ENCODE data around the gene DYSF. TPM values are rescaled to one million over a fixed set of nuclear protein-coding genes. Genes with fewer than 3 reads are reported as not detected.

The DYSF gene
- polyA plus RNA-seq, 4 donors = 0.67 to 5.0 (median 3.2) TPM

- Histone ChIP-seq H3K27me3 (ENCODE audit: control insufficient read depth in 3 of 3, insufficient read depth in 3 of 3, low read length in 3 of 3) (peaks cover 0 to 4% (median 0%) of the 10 kb centered on the region in 3 donors), H3K4me3 (ENCODE audit: low read depth in 1 of 3, low read length in 3 of 3) (no peak overlapping the region), H3K4me1 (ENCODE audit: control insufficient read depth in 3 of 3, insufficient read depth in 2 of 3, low read depth in 1 of 3, low read length in 2 of 3) (no peaks in the 10 kb centered on the region), H3K9me3 (ENCODE audit: control insufficient read depth in 2 of 2, insufficient read depth in 1 of 2, low read depth in 1 of 2, low read length in 1 of 2) (no peaks in the 10 kb centered on the region), H3K36me3 (ENCODE audit: control insufficient read depth in 3 of 3, insufficient read depth in 2 of 3, low read depth in 1 of 3, low read length in 3 of 3) (no peaks in the 10 kb centered on the region), H3K27ac (ENCODE audit: low read depth in 1 of 3, low read length in 2 of 3) (no peak overlapping the region)
- 39 to 69% (median 51%) methylated on average over 10 to 11 of the region's 11 CpGs for WGBS, 3 donors
- FAIRE-seq (no peak), DNase-seq (no peak)
Observed at GRCh38 chr2:71513096-71513495, 59.7 kb downstream of the DYSF start.

GRCh38 chr2:71513721-71514120 is 60.4 kb downstream of the DYSF start:
- no peak overlapping the region for H3K27ac ChIP-seq (ENCODE audit: low read depth in 1 of 3, low read length in 2 of 3)
- H3K4me3 ChIP-seq (ENCODE audit: low read depth in 1 of 3, low read length in 3 of 3) = no peak overlapping the region
- no peak for FAIRE-seq
- H3K36me3 ChIP-seq (ENCODE audit: control insufficient read depth in 3 of 3, insufficient read depth in 2 of 3, low read depth in 1 of 3, low read length in 3 of 3) = no peaks in the 10 kb centered on the region
- no peak for DNase-seq
- H3K4me1 ChIP-seq (ENCODE audit: control insufficient read depth in 3 of 3, insufficient read depth in 2 of 3, low read depth in 1 of 3, low read length in 2 of 3) = no peaks in the 10 kb centered on the region
- no peaks in the 10 kb centered on the region for H3K9me3 ChIP-seq (ENCODE audit: control insufficient read depth in 2 of 2, insufficient read depth in 1 of 2, low read depth in 1 of 2, low read length in 1 of 2)
- H3K27me3 ChIP-seq (ENCODE audit: control insufficient read depth in 3 of 3, insufficient read depth in 3 of 3, low read length in 3 of 3) = peaks cover 0 to 4% (median 0%) of the 10 kb centered on the region in 3 donors
- 86 to 91% (median 87%) methylated on average over 10 to 11 of the region's 11 CpGs for WGBS, 3 donors

DNA sequence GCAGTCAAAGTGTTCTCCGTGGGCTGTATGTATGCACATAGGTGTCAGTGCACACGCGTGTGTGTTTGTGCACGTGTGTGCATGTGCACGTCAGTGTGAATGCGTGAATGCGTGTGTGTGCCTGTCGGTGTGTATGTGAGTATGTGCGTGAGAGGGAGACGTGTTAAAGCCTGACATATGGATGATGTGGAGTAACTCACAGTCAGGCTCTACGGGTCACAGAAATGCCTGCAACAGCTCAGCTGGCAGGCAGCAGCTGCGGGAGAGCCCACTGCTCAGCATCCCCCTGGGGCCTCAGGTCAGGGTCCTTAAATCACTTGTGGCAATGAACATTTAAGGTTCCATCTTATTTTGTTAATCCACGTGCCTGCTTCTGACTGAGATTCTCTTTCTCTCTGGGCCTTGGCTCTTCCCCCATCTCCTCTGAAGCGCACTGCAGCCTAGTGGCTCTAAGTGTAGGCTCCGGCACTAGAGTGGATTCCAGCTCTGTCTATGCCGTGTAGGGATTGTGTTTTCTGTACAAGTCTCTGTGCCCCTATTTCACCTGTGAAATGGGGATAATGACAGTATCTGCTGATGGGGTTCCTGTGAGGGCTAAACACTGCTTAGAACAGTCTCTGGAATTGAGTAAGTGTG is 63.0 kb downstream of the DYSF start:
- H3K36me3 ChIP-seq (ENCODE audit: control insufficient read depth in 3 of 3, insufficient read depth in 2 of 3, low read depth in 1 of 3, low read length in 3 of 3) = no peaks in the 10 kb centered on the region
- H3K4me3 ChIP-seq (ENCODE audit: low read depth in 1 of 3, low read length in 3 of 3) = no peak overlapping the region
- H3K4me1 ChIP-seq (ENCODE audit: control insufficient read depth in 3 of 3, insufficient read depth in 2 of 3, low read depth in 1 of 3, low read length in 2 of 3) = no peaks in the 10 kb centered on the region
- no peak overlapping the region for H3K27ac ChIP-seq (ENCODE audit: low read depth in 1 of 3, low read length in 2 of 3)
- DNase-seq (no peak), FAIRE-seq (no peak)
- peaks cover 0 to 4% (median 0%) of the 10 kb centered on the region in 3 donors for H3K27me3 ChIP-seq (ENCODE audit: control insufficient read depth in 3 of 3, insufficient read depth in 3 of 3, low read length in 3 of 3)
- whole genome bisulfite sequencing, 3 donors = 85 to 94% (median 90%) methylated on average over 16 of the region's 16 CpGs
- H3K9me3 ChIP-seq (ENCODE audit: control insufficient read depth in 2 of 2, insufficient read depth in 1 of 2, low read depth in 1 of 2, low read length in 1 of 2) = no peaks in the 10 kb centered on the region

- no peak overlapping the region for H3K4me3 ChIP-seq (ENCODE audit: low read depth in 1 of 3, low read length in 3 of 3)
- peaks cover 0 to 6% (median 0%) of the 10 kb centered on the region in 3 donors for H3K27me3 ChIP-seq (ENCODE audit: control insufficient read depth in 3 of 3, insufficient read depth in 3 of 3, low read length in 3 of 3)
- DNase-seq = no peak
- 64 to 82% (median 73%) methylated on average over 4 of the region's 4 CpGs for WGBS, 3 donors
- no peak for FAIRE-seq
- H3K4me1 ChIP-seq (ENCODE audit: control insufficient read depth in 3 of 3, insufficient read depth in 2 of 3, low read depth in 1 of 3, low read length in 2 of 3) = no peaks in the 10 kb centered on the region
- H3K27ac ChIP-seq (ENCODE audit: low read depth in 1 of 3, low read length in 2 of 3) = no peak overlapping the region
- H3K36me3 ChIP-seq (ENCODE audit: control insufficient read depth in 3 of 3, insufficient read depth in 2 of 3, low read depth in 1 of 3, low read length in 3 of 3) = no peaks in the 10 kb centered on the region
- H3K9me3 ChIP-seq (ENCODE audit: control insufficient read depth in 2 of 2, insufficient read depth in 1 of 2, low read depth in 1 of 2, low read length in 1 of 2) = no peaks in the 10 kb centered on the region
Observed at GRCh38 chr2:71517851-71518250, 64.5 kb downstream of the DYSF start.

DNA sequence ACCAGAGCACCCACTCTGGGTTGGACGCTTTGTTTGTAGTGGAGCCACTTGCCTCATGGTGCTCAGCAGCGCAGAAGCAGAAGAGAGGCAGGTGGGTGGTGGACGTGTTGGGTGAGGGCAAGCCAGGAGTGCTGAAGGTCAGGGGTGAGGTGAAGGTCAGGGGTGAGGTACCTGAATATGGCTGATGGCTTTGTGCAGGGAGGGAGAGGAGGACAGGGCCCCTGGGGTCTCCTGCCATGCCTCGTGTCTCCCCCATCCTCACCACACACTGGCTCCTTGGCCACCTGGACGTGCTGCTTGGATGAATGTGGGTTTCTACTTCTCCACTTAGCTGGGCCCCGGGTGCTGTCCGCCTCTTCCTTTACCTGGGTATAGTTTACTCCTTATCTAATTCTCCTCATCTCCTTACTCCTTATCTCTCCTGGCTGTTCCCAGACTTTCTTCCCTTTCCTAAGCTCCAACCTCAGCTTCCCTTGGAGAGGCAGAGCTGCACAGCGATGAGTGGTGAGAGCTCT is 68.1 kb downstream of the DYSF start:
- Histone ChIP-seq H3K27ac (ENCODE audit: low read depth in 1 of 3, low read length in 2 of 3) (no peak overlapping the region), H3K4me3 (ENCODE audit: low read depth in 1 of 3, low read length in 3 of 3) (no peak overlapping the region), H3K9me3 (ENCODE audit: control insufficient read depth in 2 of 2, insufficient read depth in 1 of 2, low read depth in 1 of 2, low read length in 1 of 2) (no peaks in the 10 kb centered on the region), H3K4me1 (ENCODE audit: control insufficient read depth in 3 of 3, insufficient read depth in 2 of 3, low read depth in 1 of 3, low read length in 2 of 3) (no peaks in the 10 kb centered on the region), H3K36me3 (ENCODE audit: control insufficient read depth in 3 of 3, insufficient read depth in 2 of 3, low read depth in 1 of 3, low read length in 3 of 3) (no peaks in the 10 kb centered on the region), H3K27me3 (ENCODE audit: control insufficient read depth in 3 of 3, insufficient read depth in 3 of 3, low read length in 3 of 3) (peaks cover 0 to 12% (median 0%) of the 10 kb centered on the region in 3 donors)
- DNase-seq (no peak), FAIRE-seq (no peak)
- WGBS, 3 donors = 71 to 82% (median 74%) methylated on average over 7 to 8 of the region's 8 CpGs

DNA sequence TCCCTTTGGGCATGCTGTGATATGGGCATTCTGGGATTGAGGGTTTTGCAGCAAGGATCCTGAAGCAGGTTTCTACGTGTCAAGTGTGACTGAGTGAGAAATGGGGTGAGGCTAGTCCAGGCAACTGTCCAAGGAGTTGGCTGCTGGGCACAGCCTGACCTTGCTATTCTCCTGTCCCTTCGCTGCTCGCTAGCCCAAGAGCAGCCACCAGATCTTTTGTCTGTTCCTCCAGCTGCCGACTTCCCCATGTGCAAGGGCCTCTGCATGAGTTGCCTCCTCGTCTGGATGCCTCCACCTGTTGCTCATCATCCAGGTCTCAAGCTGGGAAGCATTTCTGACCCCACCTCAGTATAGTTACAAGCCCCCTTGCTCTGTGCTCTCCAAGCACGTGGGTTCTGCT is 71.1 kb downstream of the DYSF start:
- FAIRE-seq (no peak), DNase-seq (no peak)
- Histone ChIP-seq H3K4me1 (ENCODE audit: control insufficient read depth in 3 of 3, insufficient read depth in 2 of 3, low read depth in 1 of 3, low read length in 2 of 3) (no peaks in the 10 kb centered on the region), H3K36me3 (ENCODE audit: control insufficient read depth in 3 of 3, insufficient read depth in 2 of 3, low read depth in 1 of 3, low read length in 3 of 3) (no peaks in the 10 kb centered on the region), H3K4me3 (ENCODE audit: low read depth in 1 of 3, low read length in 3 of 3) (no peak overlapping the region), H3K27me3 (ENCODE audit: control insufficient read depth in 3 of 3, insufficient read depth in 3 of 3, low read length in 3 of 3) (peaks cover 0 to 15% (median 0%) of the 10 kb centered on the region in 3 donors), H3K27ac (ENCODE audit: low read depth in 1 of 3, low read length in 2 of 3) (no peak overlapping the region), H3K9me3 (ENCODE audit: control insufficient read depth in 2 of 2, insufficient read depth in 1 of 2, low read depth in 1 of 2, low read length in 1 of 2) (no peaks in the 10 kb centered on the region)
- WGBS, 3 donors = 60 to 75% (median 63%) methylated on average over 6 of the region's 6 CpGs

GRCh38 chr2:71526141-71526540 is 72.8 kb downstream of the DYSF start:
- 88 to 90% (median 89%) methylated on average over 16 to 17 of the region's 17 CpGs for WGBS, 3 donors
- DNase-seq (no peak), FAIRE-seq (no peak)
- Histone ChIP-seq H3K4me1 (ENCODE audit: control insufficient read depth in 3 of 3, insufficient read depth in 2 of 3, low read depth in 1 of 3, low read length in 2 of 3) (no peaks in the 10 kb centered on the region), H3K27ac (ENCODE audit: low read depth in 1 of 3, low read length in 2 of 3) (no peak overlapping the region), H3K27me3 (ENCODE audit: control insufficient read depth in 3 of 3, insufficient read depth in 3 of 3, low read length in 3 of 3) (peaks cover 0 to 15% (median 0%) of the 10 kb centered on the region in 3 donors), H3K4me3 (ENCODE audit: low read depth in 1 of 3, low read length in 3 of 3) (no peak overlapping the region), H3K9me3 (ENCODE audit: control insufficient read depth in 2 of 2, insufficient read depth in 1 of 2, low read depth in 1 of 2, low read length in 1 of 2) (no peaks in the 10 kb centered on the region), H3K36me3 (ENCODE audit: control insufficient read depth in 3 of 3, insufficient read depth in 2 of 3, low read depth in 1 of 3, low read length in 3 of 3) (no peaks in the 10 kb centered on the region)

- H3K9me3 ChIP-seq (ENCODE audit: control insufficient read depth in 2 of 2, insufficient read depth in 1 of 2, low read depth in 1 of 2, low read length in 1 of 2) = no peaks in the 10 kb centered on the region
- H3K4me1 ChIP-seq (ENCODE audit: control insufficient read depth in 3 of 3, insufficient read depth in 2 of 3, low read depth in 1 of 3, low read length in 2 of 3) = no peaks in the 10 kb centered on the region
- no peak overlapping the region for H3K27ac ChIP-seq (ENCODE audit: low read depth in 1 of 3, low read length in 2 of 3)
- no peak for FAIRE-seq
- WGBS, 3 donors = 73 to 81% (median 74%) methylated on average over 9 of the region's 9 CpGs
- no peak overlapping the region for H3K4me3 ChIP-seq (ENCODE audit: low read depth in 1 of 3, low read length in 3 of 3)
- DNase-seq = no peak
- H3K27me3 ChIP-seq (ENCODE audit: control insufficient read depth in 3 of 3, insufficient read depth in 3 of 3, low read length in 3 of 3) = peaks cover 0 to 15% (median 0%) of the 10 kb centered on the region in 3 donors
- H3K36me3 ChIP-seq (ENCODE audit: control insufficient read depth in 3 of 3, insufficient read depth in 2 of 3, low read depth in 1 of 3, low read length in 3 of 3) = no peaks in the 10 kb centered on the region
Observed at GRCh38 chr2:71526975-71527374, 73.6 kb downstream of the DYSF start.
